ENCODE data around the gene MALRD1. TPM values are rescaled to one million over a fixed set of nuclear protein-coding genes. Genes with fewer than 3 reads are reported as not detected.

The MALRD1 gene
- total RNA-seq, 1 experiment from 2014 or later, result 8.2 TPM

DNA sequence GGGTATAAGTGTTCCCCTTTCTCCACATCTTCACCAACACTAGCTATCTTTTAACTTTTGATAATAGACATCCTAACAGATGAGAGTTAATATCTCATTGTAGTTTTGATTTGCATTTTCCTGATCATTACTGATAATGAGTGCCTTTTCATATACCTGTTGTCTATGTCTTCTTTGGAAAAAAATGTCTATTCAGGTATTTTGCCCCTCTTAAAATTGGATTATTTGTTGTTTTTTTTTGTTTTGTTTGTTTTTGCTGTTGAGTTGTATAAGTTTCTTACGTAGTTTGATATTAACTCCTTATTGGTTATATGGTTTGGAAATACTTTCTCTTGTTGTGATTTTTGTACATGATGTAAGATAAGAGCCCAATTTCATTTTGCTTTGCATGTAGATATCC is 214.7 kb downstream of the MALRD1 start:
- Mint-ChIP-seq H3K4me3 (ENCODE audit: unreplicated experiment) (no peak overlapping the region), H3K9me3 (ENCODE audit: unreplicated experiment) (no peaks in the 10 kb centered on the region), H3K27ac (ENCODE audit: unreplicated experiment) (no peak overlapping the region), H3K4me1 (ENCODE audit: low read depth, unreplicated experiment) (no peaks in the 10 kb centered on the region), H3K36me3 (ENCODE audit: insufficient read depth, unreplicated experiment) (no peaks in the 10 kb centered on the region), H3K27me3 (ENCODE audit: insufficient read depth, unreplicated experiment) (no peaks in the 10 kb centered on the region)
- BruUV-seq (replicated peaks), result no TSS peak
- Histone ChIP-seq H3K27me3 (replicated peaks; ENCODE audit: control insufficient read depth, insufficient read depth, low read length) (no peaks in the 10 kb centered on the region), H3K9me3 (no peaks in the 10 kb centered on the region; the same call in 1 of the 2 replicates), H3K36me3 (ENCODE audit: control insufficient read depth, insufficient read depth, low read length) (no peaks in the 10 kb centered on the region), H3K4me3 (ENCODE audit: low read depth, low read length) (no peak overlapping the region), H3K4me1 (no peaks in the 10 kb centered on the region)
- intact Hi-C loops (cut with micrococcal nuclease; ENCODE audit: unreplicated experiment), result no loop called here
- TF ChIP-seq, protein P1, sequence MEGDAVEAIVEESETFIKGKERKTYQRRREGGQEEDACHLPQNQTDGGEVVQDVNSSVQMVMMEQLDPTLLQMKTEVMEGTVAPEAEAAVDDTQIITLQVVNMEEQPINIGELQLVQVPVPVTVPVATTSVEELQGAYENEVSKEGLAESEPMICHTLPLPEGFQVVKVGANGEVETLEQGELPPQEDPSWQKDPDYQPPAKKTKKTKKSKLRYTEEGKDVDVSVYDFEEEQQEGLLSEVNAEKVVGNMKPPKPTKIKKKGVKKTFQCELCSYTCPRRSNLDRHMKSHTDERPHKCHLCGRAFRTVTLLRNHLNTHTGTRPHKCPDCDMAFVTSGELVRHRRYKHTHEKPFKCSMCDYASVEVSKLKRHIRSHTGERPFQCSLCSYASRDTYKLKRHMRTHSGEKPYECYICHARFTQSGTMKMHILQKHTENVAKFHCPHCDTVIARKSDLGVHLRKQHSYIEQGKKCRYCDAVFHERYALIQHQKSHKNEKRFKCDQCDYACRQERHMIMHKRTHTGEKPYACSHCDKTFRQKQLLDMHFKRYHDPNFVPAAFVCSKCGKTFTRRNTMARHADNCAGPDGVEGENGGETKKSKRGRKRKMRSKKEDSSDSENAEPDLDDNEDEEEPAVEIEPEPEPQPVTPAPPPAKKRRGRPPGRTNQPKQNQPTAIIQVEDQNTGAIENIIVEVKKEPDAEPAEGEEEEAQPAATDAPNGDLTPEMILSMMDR (IDR thresholded peaks at IDR 0.05; ENCODE audit: insufficient read depth in 1 of 2, low read depth in 1 of 2, low read length in 1 of 2, severe bottlenecking in 1 of 2, unreplicated experiment in 1 of 2), result no peak
- DNase-seq, result no peak
- CTCF ChIA-PET, result no interaction called here
- POLR2A ChIA-PET, result no interaction called here

DNA sequence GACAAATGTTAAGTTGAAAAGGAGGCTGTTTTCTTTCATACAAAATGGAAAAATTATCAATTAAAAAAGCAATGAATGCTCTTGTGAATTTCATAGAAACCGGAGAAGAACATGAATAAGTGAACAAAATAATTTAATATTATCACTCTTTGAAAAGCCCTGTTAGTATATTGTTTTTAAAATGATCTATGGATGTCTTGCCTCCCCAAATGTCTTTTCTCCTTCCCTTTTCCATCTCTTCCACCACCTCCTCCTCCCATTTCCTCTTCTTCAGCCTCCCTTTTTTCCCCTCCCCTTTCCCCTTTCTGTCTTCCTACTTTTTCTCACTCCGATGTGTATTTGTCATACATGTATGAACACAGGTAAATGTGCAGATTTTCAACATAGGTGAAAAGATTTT is 234.7 kb downstream of the MALRD1 start:
- no peak overlapping the region for H3K4me3 Mint-ChIP-seq (ENCODE audit: unreplicated experiment)

DNA sequence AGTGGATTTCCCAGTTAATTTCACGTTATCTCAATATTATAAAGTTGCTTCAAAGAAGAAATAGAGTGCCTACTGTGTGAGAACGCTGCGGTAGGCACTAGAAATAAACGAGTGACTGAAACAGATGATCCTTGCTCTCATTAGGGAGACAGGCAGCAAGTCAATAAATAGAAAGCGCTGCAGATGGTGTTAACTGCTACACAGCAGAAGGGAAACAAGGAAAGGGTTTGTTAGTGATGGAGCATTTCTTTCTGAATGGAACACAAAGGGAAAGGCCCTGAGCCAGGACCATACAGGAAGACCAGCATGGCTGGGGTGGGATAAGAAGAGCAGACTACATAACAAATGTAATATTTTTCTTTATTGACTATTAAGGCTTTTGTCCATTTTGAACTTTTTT is 235.2 kb downstream of the MALRD1 start:
- CTCF ChIA-PET, result no interaction called here
- H3K4me3 ChIP-seq (ENCODE audit: low read depth, low read length), result no peak overlapping the region
- H3K27me3 Mint-ChIP-seq (ENCODE audit: insufficient read depth, unreplicated experiment), result no peaks in the 10 kb centered on the region
- intact Hi-C loops (cut with micrococcal nuclease; ENCODE audit: unreplicated experiment), result no loop called here
- H3K9me3 Mint-ChIP-seq (ENCODE audit: unreplicated experiment), result no peaks in the 10 kb centered on the region
- no peaks in the 10 kb centered on the region for H3K36me3 ChIP-seq (ENCODE audit: control insufficient read depth, insufficient read depth, low read length)
- TF ChIP-seq, protein P1 (IDR thresholded peaks at IDR 0.05; ENCODE audit: insufficient read depth in 1 of 2, low read depth in 1 of 2, low read length in 1 of 2, severe bottlenecking in 1 of 2, unreplicated experiment in 1 of 2), result no peak
- no peaks in the 10 kb centered on the region for H3K36me3 Mint-ChIP-seq (ENCODE audit: insufficient read depth, unreplicated experiment)
- no peaks in the 10 kb centered on the region for H3K9me3 ChIP-seq
- no peak overlapping the region for H3K27ac Mint-ChIP-seq (ENCODE audit: unreplicated experiment)
- no peaks in the 10 kb centered on the region for H3K4me1 ChIP-seq
- DNase-seq, result no peak
- H3K4me3 Mint-ChIP-seq (ENCODE audit: unreplicated experiment), result no peak overlapping the region
- no peaks in the 10 kb centered on the region; the same call in 1 of the 2 replicates for H3K27me3 ChIP-seq (replicated peaks; ENCODE audit: control insufficient read depth, insufficient read depth, low read length)
- POLR2A ChIA-PET, result no interaction called here
- no peaks in the 10 kb centered on the region for H3K4me1 Mint-ChIP-seq (ENCODE audit: low read depth, unreplicated experiment)
- BruUV-seq (replicated peaks), result no TSS peak

More for the DNA sequence above, 234.7 kb downstream of the MALRD1 start:
- Histone ChIP-seq H3K4me3 (ENCODE audit: low read depth, low read length) (no peak overlapping the region), H3K4me1 (no peaks in the 10 kb centered on the region), H3K9me3 (no peaks in the 10 kb centered on the region), H3K36me3 (ENCODE audit: control insufficient read depth, insufficient read depth, low read length) (no peaks in the 10 kb centered on the region), H3K27me3 (replicated peaks; ENCODE audit: control insufficient read depth, insufficient read depth, low read length) (no peaks in the 10 kb centered on the region; the same call in 1 of the 2 replicates)
- intact Hi-C loops (cut with micrococcal nuclease; ENCODE audit: unreplicated experiment), result no loop called here
- Mint-ChIP-seq H3K27me3 (ENCODE audit: insufficient read depth, unreplicated experiment) (no peaks in the 10 kb centered on the region), H3K27ac (ENCODE audit: unreplicated experiment) (no peak overlapping the region), H3K36me3 (ENCODE audit: insufficient read depth, unreplicated experiment) (no peaks in the 10 kb centered on the region), H3K4me1 (ENCODE audit: low read depth, unreplicated experiment) (no peaks in the 10 kb centered on the region), H3K9me3 (ENCODE audit: unreplicated experiment) (no peaks in the 10 kb centered on the region)
- no TSS peak for BruUV-seq (replicated peaks)
- TF ChIP-seq, protein P1 (IDR thresholded peaks at IDR 0.05; ENCODE audit: insufficient read depth in 1 of 2, low read depth in 1 of 2, low read length in 1 of 2, severe bottlenecking in 1 of 2, unreplicated experiment in 1 of 2), result no peak
- POLR2A ChIA-PET, result no interaction called here
- CTCF ChIA-PET, result no interaction called here
- DNase-seq, result no peak
